ENCODE data around the gene MAD1L1.

Gene MAD1L1

GRCh38 chr7:1895664-1896515 is 336.9 kb downstream of the MAD1L1 start:
- TF ChIP-seq CTCF (conservative IDR thresholded peaks at IDR 0.05) (no peak), ZFX (IDR thresholded peaks at IDR 0.05) (no peak)

GRCh38 chr7:1894906-1895663 is 337.7 kb downstream of the MAD1L1 start:
- TF ChIP-seq ZFX (IDR thresholded peaks at IDR 0.05) (no peak), CTCF (conservative IDR thresholded peaks at IDR 0.05) (no peak)
- H3K27ac ChIP-seq = peak overlapping the region; percentile 2; the same call in 1 of the 2 replicates

More at GRCh38 chr7:1895664-1896515, 336.9 kb downstream of the MAD1L1 start:
- peak overlapping the region; percentile 2; the same call in 1 of the 2 replicates for H3K27ac ChIP-seq

GRCh38 chr7:1894313-1894900 is 338.3 kb downstream of the MAD1L1 start:
- TF ChIP-seq ZFX (IDR thresholded peaks at IDR 0.05) (no peak), CTCF (conservative IDR thresholded peaks at IDR 0.05) (no peak)

GRCh38 chr7:1893451-1893850 is 339.3 kb downstream of the MAD1L1 start:
- TF ChIP-seq CTCF (conservative IDR thresholded peaks at IDR 0.05) (no peak), ZFX (IDR thresholded peaks at IDR 0.05) (no peak)
- H3K27ac ChIP-seq = no peak overlapping the region

More at GRCh38 chr7:1894313-1894900, 338.3 kb downstream of the MAD1L1 start:
- H3K27ac ChIP-seq = no peak overlapping the region

- H3K27ac ChIP-seq = no peak overlapping the region
- TF ChIP-seq ZFX (IDR thresholded peaks at IDR 0.05) (no peak), CTCF (conservative IDR thresholded peaks at IDR 0.05) (no peak)
Observed at GRCh38 chr7:1893036-1893435, 339.7 kb downstream of the MAD1L1 start.

- TF ChIP-seq CTCF (conservative IDR thresholded peaks at IDR 0.05) (no peak), ZFX (IDR thresholded peaks at IDR 0.05) (no peak)
- H3K27ac ChIP-seq = no peak overlapping the region
Observed at GRCh38 chr7:1892011-1892965, 340.5 kb downstream of the MAD1L1 start.

Measured in C4-2B (cell line).